NCI-H524 treated with DMSO at 0.1 percent for 48 hours (cell line): ENCODE measurements around the gene CACNA2D2.

Source experiments
- DNase-seq: peaks from one replicate; lab custom pipeline; 2025; lab: John Stamatoyannopoulos, UW

CACNA2D2 gene

GRCh38 chr3:50327129-50327528, 176.3 kb downstream of the CACNA2D2 start:
- no peak for DNase-seq

- DNase-seq: no peak
These were observed 177.3 kb downstream of the CACNA2D2 start for GRCh38 chr3:50326182-50326541.

- no peak for DNase-seq
These were observed 177.8 kb downstream of the CACNA2D2 start for GRCh38 chr3:50325497-50326181.

- DNase-seq: no peak
These were observed 178.3 kb downstream of the CACNA2D2 start for GRCh38 chr3:50325113-50325480.

- peak; percentile 3 for DNase-seq
These were observed 178.9 kb downstream of the CACNA2D2 start for GRCh38 chr3:50324351-50325112.

- no peak for DNase-seq
These were observed 179.7 kb downstream of the CACNA2D2 start for GRCh38 chr3:50323614-50324199.

- DNase-seq: no peak
These were observed 180.3 kb downstream of the CACNA2D2 start for GRCh38 chr3:50323092-50323600.

GRCh38 chr3:50322386-50323091, 180.9 kb downstream of the CACNA2D2 start, which contains the start of gene HYAL2:
Gene HYAL2, minus strand, starts transcription at chr3:50322745. Its CDS starts 2,256 bp downstream, at chr3:50320489.
- DNase-seq: no peak

- DNase-seq: no peak
These were observed 181.4 kb downstream of the CACNA2D2 start for GRCh38 chr3:50322115-50322385.

- no peak for DNase-seq
These were observed 181.9 kb downstream of the CACNA2D2 start for GRCh38 chr3:50321336-50322114.

- no peak for DNase-seq
These were observed 182.5 kb downstream of the CACNA2D2 start for GRCh38 chr3:50320853-50321335.

GRCh38 chr3:50319894-50320625, 183.4 kb downstream of the CACNA2D2 start:
- no peak for DNase-seq

GRCh38 chr3:50319181-50319893, 184.1 kb downstream of the CACNA2D2 start:
- no peak for DNase-seq

GRCh38 chr3:50318615-50319014, 184.8 kb downstream of the CACNA2D2 start:
- DNase-seq: no peak

- DNase-seq: no peak
These were observed 185.3 kb downstream of the CACNA2D2 start for GRCh38 chr3:50318163-50318562.

GRCh38 chr3:50317300-50317699, 186.1 kb downstream of the CACNA2D2 start:
- DNase-seq: no peak

GRCh38 chr3:50316657-50317242, 186.7 kb downstream of the CACNA2D2 start:
- DNase-seq: no peak

- no peak for DNase-seq
These were observed 188.6 kb downstream of the CACNA2D2 start for GRCh38 chr3:50314816-50315215.

GRCh38 chr3:50314342-50314741, 189.1 kb downstream of the CACNA2D2 start:
- no peak for DNase-seq
